DOHH2 (cell line): Measurements from ENCODE around the gene UBE3A.

Experiments
- EZH2phosphoT487 ChIP-seq: fragments of 200-600 bp; sonication (generic); IDR thresholded peaks from 2 replicates; pipeline ENCODE4 v1.6.1; 2017; ENCODE audit warnings: borderline replicate concordance, mild to moderate bottlenecking, antibody characterized with exemption, low read length, moderate library complexity, mixed read lengths
- TF ChIP-seq, protein P1 (sequence below): fragments of 200-600 bp; sonication (generic); IDR thresholded peaks from one replicate; pipeline ENCODE4 v1.5.1; 2014; ENCODE audit warnings: antibody characterized with exemption, mild to moderate bottlenecking, low read depth, low read length; ENCODE audit not compliant: poor library complexity, severe bottlenecking

DNA sequence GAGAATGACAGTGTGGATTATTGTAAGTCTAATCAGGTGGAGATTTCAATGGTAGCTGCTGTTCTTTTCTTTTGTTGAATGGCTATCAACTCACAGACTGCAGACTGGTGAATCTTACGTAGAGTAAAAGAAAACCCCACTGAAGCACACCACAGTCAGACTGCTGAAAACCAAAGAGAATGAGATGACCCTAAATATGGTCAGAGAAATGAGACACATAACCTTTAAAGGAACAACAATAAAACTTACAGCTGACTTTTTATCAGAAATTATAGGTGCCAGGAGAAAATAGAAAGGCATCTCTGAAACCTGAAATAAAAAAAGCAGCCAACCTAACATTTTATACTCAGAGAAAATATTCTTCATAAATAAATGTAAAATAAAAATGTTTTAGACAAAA lies 12.7 kb upstream of the UBE3A start:
- TF ChIP-seq, protein P1, sequence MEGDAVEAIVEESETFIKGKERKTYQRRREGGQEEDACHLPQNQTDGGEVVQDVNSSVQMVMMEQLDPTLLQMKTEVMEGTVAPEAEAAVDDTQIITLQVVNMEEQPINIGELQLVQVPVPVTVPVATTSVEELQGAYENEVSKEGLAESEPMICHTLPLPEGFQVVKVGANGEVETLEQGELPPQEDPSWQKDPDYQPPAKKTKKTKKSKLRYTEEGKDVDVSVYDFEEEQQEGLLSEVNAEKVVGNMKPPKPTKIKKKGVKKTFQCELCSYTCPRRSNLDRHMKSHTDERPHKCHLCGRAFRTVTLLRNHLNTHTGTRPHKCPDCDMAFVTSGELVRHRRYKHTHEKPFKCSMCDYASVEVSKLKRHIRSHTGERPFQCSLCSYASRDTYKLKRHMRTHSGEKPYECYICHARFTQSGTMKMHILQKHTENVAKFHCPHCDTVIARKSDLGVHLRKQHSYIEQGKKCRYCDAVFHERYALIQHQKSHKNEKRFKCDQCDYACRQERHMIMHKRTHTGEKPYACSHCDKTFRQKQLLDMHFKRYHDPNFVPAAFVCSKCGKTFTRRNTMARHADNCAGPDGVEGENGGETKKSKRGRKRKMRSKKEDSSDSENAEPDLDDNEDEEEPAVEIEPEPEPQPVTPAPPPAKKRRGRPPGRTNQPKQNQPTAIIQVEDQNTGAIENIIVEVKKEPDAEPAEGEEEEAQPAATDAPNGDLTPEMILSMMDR = no peak
- TF ChIP-seq EZH2phosphoT487 = no peak
